ENCODE measurements around the gene LHFPL3.

The LHFPL3 gene

DNA sequence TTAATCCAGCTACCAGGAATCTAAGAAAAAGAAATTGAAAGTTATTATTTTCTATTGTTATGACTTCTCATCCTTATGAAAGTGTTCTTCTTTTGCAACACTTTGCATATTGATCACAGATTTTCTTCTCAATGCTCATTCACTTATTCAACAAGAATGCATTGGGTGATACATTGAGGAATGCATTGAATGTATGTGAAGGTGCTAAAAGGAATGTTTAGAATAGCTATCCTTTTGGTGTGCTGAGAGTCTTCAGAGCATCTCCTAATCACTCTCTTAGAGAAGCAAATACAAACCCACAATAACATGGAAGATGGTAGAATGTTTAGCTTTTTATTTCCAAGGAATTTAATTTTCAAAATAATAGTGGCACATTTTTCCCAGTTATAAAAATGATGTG lies 563.5 kb downstream of the LHFPL3 start:
- Mint-ChIP-seq H3K4me3 (no peak overlapping the region), H3K9me3 (ENCODE audit: low read depth) (no peaks in the 10 kb centered on the region), H3K36me3 (no peaks in the 10 kb centered on the region), H3K27ac (no peak overlapping the region), H3K27me3 (no peaks in the 10 kb centered on the region), H3K4me1 (ENCODE audit: low read depth) (no peaks in the 10 kb centered on the region)

DNA sequence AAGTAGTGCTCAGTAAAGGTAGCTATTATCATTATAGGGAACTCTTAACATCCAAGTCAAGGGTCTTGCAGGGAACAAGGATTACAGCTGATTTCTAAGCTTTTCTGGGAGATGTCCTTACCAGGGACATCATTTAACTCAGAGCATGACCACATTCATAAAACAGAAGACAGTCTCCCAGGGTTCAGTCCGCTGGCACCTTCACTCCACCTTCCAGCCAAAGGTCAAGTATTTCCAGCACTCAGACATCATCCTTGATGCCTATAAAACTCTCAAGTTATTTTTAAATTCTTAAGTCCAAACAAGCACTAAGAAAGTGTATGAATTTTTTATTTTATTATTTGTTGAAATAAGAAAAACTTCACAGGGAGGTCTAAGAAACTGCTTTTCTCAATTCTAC lies 565.9 kb downstream of the LHFPL3 start:
- peaks cover 1% of the 10 kb centered on the region for H3K27me3 Mint-ChIP-seq
- H3K36me3 Mint-ChIP-seq, result no peaks in the 10 kb centered on the region
- peaks cover 4% of the 10 kb centered on the region for H3K4me1 Mint-ChIP-seq (ENCODE audit: low read depth)
- H3K27ac Mint-ChIP-seq, result no peak overlapping the region
- H3K9me3 Mint-ChIP-seq (ENCODE audit: low read depth), result no peaks in the 10 kb centered on the region
- no peak overlapping the region for H3K4me3 Mint-ChIP-seq

DNA sequence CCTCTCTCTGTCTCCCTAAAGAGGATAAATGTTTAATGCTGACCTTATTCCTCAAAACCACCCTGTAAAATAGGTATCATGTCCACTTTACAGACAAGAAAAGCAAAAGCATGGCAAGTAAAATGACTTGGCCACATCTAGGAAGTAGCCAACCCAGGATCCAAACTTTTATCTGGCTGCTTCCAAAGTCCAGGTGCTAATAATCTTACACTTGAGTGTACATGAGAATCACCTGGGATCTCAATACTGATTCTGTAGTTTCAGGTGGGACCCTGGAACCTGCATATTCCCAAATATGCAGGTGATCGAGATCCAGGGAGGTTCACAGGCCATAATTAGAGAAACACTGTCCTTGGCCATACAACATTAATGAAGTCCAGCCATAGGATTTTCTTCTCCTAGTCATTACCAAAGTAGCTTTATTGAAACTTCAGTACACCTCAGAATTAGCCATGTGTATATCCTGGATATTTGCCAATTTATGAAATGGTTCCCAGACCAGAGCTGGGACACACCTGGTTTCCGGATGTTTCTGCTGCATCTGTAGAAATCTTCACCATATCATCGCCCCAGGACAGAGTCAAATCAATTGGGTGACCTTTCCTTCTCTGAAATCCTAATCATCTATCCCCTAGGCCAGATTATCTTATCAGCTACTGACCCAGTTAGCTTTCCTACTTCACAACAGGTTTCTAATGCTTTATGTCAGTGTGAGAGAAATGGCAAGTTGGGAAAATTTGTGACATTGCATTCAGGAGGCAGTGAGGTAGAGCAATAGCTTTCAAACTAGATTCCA lies 566.5 kb downstream of the LHFPL3 start:
- Mint-ChIP-seq H3K27ac (no peak overlapping the region), H3K27me3 (peaks cover 1% of the 10 kb centered on the region), H3K36me3 (no peaks in the 10 kb centered on the region), H3K9me3 (ENCODE audit: low read depth) (no peaks in the 10 kb centered on the region), H3K4me1 (ENCODE audit: low read depth) (peaks cover 4% of the 10 kb centered on the region), H3K4me3 (no peak overlapping the region)

DNA sequence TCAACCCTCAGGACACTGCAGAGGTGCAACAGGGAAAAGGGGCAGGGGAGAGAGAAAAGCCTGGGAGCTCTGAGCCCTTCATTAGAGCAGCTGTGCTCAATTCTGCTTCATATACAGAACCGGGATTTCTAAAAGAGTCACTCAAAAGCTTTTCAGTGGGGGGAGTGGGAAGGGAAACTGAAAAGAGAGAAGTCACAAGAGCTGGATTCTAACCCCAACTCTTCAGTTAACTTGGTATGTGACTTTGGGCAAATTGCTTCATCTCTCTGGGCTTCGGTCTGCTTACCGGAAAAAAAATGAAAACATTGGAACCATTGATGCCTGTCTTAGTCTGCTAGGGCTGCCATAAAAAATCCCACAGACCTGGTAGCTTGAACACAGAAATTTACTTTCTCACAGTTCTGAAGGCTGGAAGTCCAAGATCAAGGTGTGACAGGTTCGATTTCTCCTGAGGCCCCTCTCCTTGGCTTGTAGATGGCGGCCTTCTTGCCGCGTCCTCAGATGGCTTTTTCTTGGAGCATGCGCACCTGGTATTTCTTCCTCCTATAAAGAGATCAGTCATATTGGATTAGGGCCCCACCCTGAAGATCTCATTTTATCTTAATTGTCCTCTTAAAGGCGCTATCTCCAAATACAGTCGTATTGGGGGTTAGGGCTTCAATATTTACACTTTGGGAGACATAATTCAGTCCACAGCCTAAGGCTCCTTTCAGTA lies 567.3 kb downstream of the LHFPL3 start:
- Mint-ChIP-seq H3K9me3 (ENCODE audit: low read depth) (no peaks in the 10 kb centered on the region), H3K27ac (no peak overlapping the region), H3K4me1 (ENCODE audit: low read depth) (peaks cover 4% of the 10 kb centered on the region), H3K27me3 (peaks cover 1% of the 10 kb centered on the region), H3K4me3 (no peak overlapping the region), H3K36me3 (no peaks in the 10 kb centered on the region)

DNA sequence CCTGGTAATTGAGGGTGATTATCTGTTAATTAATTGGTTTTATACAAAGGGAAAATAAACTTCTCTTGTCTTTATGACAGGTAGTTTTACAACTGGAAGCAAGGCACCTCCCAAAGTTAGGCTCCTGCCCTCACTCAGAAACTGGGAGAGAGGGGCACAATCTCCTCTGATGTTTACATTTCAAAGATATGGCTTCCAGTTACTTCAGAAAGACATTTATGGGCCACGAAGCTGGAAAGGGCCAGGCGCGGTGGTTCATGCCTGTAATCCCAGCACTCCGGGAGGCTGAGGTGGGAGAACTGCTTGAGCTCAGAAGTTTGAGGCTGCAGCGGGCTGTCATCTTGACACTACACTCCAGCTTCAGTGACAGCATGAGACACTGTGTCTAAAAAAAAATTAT lies 570.0 kb downstream of the LHFPL3 start:
- H3K9me3 Mint-ChIP-seq (ENCODE audit: low read depth), result no peaks in the 10 kb centered on the region
- H3K27me3 Mint-ChIP-seq, result peaks cover 1% of the 10 kb centered on the region
- no peak overlapping the region for H3K27ac Mint-ChIP-seq
- H3K4me1 Mint-ChIP-seq (ENCODE audit: low read depth), result peaks cover 4% of the 10 kb centered on the region
- no peak overlapping the region for H3K4me3 Mint-ChIP-seq
- H3K36me3 Mint-ChIP-seq, result no peaks in the 10 kb centered on the region

DNA sequence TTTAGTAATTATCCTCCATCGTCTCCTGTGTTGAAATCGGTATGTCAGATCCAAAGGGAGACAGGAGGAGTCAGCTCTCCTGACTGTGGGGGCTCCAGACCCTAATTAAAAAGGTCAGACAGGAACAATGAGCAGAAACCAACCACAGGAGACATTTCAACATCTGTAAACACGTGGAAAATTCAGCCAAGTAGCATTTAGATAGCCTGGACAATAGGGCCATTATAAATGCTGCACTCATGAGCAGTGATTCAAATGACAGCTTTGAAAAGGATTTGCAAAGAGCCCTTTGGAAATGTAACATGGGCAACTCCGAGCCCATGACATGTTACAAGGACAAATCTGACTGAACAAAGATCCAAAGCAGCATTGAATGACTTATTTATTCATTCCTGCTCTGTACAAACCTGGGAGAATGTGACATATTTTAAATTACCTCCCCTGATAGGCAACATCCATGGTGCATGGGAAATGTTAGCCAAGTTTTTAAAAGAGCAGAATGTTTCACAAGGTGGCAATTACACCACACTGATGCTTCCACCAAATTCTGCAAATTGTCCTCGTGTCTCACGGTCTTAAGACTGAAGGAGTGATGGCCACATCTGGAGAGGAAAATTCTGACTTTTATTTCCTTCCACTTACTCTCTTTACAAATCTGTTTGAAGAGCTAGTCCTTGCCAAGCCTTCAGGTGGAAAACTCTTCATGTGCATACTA lies 572.3 kb downstream of the LHFPL3 start:
- H3K27me3 Mint-ChIP-seq, result peaks cover 3% of the 10 kb centered on the region
- H3K36me3 Mint-ChIP-seq, result no peaks in the 10 kb centered on the region
- no peaks in the 10 kb centered on the region for H3K9me3 Mint-ChIP-seq (ENCODE audit: low read depth)
- no peak overlapping the region for H3K27ac Mint-ChIP-seq
- H3K4me3 Mint-ChIP-seq, result no peak overlapping the region
- H3K4me1 Mint-ChIP-seq (ENCODE audit: low read depth), result peaks cover 4% of the 10 kb centered on the region

DNA sequence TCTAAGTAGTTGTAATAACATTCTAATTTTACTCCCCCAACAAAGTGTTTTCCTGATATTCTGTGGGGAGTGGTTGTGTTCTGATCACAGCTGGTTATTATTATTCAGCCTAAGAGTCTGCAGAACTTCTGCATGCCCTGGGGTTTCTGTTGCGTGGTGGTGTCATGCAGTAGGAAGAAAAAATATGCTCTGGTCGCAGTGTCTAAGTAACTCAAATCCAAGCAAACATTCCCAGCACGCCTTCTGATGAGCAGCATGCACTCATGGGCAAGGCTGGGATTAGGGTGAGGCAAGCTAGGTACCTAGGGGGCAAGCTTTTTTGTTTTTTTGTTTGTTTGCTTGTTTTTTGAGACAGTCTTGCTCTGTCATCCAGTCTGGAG lies 572.8 kb downstream of the LHFPL3 start:
- peaks cover 4% of the 10 kb centered on the region for H3K4me1 Mint-ChIP-seq (ENCODE audit: low read depth)
- H3K27me3 Mint-ChIP-seq, result peaks cover 7% of the 10 kb centered on the region
- no peak overlapping the region for H3K4me3 Mint-ChIP-seq
- H3K27ac Mint-ChIP-seq, result no peak overlapping the region
- no peaks in the 10 kb centered on the region for H3K9me3 Mint-ChIP-seq (ENCODE audit: low read depth)
- no peaks in the 10 kb centered on the region for H3K36me3 Mint-ChIP-seq

DNA sequence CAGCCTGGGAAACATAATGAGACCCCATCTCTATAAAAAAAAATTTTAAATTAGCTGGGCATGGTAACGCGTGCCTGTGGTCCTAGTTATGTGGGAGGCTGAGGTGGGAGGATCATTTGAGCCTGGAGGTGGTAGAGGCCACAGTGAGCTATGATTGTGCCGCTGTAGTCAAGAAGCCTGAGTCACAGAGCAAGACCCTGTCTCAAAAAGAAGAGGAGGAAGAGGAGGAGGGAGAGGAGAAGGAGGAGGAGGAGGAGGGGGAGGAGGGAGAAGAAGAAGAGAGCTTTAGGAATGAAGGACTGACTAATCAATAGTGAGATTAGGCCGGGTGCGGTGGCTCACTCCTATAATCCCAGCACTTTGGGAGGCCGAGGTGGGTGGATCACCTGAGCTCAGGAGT lies 573.8 kb downstream of the LHFPL3 start:
- Mint-ChIP-seq H3K27ac (no peak overlapping the region), H3K4me1 (ENCODE audit: low read depth) (peaks cover 3% of the 10 kb centered on the region), H3K9me3 (ENCODE audit: low read depth) (no peaks in the 10 kb centered on the region), H3K27me3 (peaks cover 10% of the 10 kb centered on the region), H3K4me3 (no peak overlapping the region), H3K36me3 (no peaks in the 10 kb centered on the region)

DNA sequence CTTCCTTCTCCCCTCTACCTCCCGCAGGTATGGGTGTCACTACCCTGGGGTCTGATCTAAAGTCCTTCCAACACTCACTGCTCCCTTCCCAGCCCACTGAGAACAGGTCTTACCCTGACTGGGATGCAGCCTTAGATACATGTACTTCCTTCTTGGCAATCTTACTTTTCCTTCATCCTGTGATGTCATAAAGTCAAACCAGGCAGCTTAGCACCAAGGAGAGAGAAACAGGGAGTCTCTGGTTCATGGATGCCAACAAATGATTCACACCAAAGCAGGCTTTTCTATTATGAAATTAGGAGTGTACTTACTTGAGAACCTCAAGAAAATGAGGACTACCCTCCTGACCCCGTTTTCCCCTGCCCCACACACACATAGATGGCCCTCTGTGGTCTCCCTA lies 574.6 kb downstream of the LHFPL3 start:
- peaks cover 10% of the 10 kb centered on the region for H3K27me3 Mint-ChIP-seq
- no peaks in the 10 kb centered on the region for H3K36me3 Mint-ChIP-seq
- no peak overlapping the region for H3K4me3 Mint-ChIP-seq
- no peaks in the 10 kb centered on the region for H3K4me1 Mint-ChIP-seq (ENCODE audit: low read depth)
- H3K27ac Mint-ChIP-seq, result no peak overlapping the region
- no peaks in the 10 kb centered on the region for H3K9me3 Mint-ChIP-seq (ENCODE audit: low read depth)

DNA sequence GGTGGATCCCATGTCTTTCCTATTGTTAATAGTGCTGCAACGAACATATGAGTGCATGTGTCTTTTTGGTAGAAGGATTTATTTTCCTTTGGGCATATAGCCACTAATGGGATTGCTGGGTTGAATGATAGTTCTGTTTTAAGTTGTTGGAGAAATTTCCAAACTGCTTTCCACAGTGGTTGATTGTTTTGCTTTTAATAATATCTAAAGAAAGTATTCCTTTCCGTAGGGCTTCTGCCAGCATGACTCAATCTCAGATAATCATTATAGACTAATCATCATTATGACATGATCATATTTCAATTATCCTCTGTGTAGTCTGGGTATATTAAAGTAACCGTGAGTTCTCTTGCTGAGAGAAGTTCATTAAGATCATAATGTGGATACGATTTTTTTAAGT lies 575.4 kb downstream of the LHFPL3 start:
- no peaks in the 10 kb centered on the region for H3K36me3 Mint-ChIP-seq
- no peak overlapping the region for H3K27ac Mint-ChIP-seq

DNA sequence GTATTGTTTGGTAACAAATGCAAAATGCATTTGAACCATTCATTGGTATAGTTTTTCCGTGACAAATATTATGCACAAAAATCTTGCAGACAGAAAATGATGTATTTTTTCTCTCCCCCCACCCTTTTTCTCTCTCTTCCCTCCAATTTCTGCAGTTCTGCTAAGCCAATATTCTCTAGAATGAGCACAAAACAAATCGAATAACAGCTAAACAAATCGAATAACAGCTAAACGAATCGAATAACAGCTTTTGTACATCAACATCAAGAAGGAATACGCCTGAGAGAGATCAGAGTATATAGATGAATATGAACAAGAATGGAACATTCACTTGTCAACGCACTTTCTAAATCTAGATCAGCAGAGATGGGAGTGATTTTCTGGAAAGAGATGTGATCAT lies 577.6 kb downstream of the LHFPL3 start:
- H3K27me3 Mint-ChIP-seq, result peaks cover 8% of the 10 kb centered on the region
- H3K27ac Mint-ChIP-seq, result no peak overlapping the region
- H3K9me3 Mint-ChIP-seq (ENCODE audit: low read depth), result no peaks in the 10 kb centered on the region

More for the DNA sequence above, 575.4 kb downstream of the LHFPL3 start:
- peaks cover 10% of the 10 kb centered on the region for H3K27me3 Mint-ChIP-seq
- no peaks in the 10 kb centered on the region for H3K4me1 Mint-ChIP-seq (ENCODE audit: low read depth)
- no peaks in the 10 kb centered on the region for H3K9me3 Mint-ChIP-seq (ENCODE audit: low read depth)
- H3K4me3 Mint-ChIP-seq, result no peak overlapping the region

DNA sequence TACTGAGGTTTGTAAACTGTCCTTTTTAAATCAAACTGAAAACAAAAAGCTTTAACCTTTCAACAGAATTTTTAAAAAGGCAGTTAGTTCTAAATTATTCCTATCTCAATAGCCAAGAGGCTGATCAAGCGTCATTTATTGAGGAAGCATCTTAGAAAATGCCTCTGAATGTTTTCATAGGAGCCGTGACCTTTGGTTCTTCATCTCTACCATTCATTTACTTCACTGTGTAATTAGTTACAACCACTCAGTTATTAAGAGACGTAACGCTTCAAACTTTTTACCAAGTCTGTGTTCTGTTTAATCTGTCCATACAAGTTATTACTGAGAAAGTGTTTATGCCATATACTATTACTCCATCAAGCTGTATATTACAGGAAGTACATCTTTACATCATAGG lies 578.2 kb downstream of the LHFPL3 start:
- Mint-ChIP-seq H3K27me3 (peaks cover 8% of the 10 kb centered on the region), H3K9me3 (ENCODE audit: low read depth) (no peaks in the 10 kb centered on the region), H3K36me3 (no peaks in the 10 kb centered on the region), H3K4me1 (ENCODE audit: low read depth) (no peaks in the 10 kb centered on the region), H3K4me3 (no peak overlapping the region), H3K27ac (no peak overlapping the region)

More for the DNA sequence above, 577.6 kb downstream of the LHFPL3 start:
- Mint-ChIP-seq H3K4me3 (no peak overlapping the region), H3K4me1 (ENCODE audit: low read depth) (no peaks in the 10 kb centered on the region), H3K36me3 (no peaks in the 10 kb centered on the region)

DNA sequence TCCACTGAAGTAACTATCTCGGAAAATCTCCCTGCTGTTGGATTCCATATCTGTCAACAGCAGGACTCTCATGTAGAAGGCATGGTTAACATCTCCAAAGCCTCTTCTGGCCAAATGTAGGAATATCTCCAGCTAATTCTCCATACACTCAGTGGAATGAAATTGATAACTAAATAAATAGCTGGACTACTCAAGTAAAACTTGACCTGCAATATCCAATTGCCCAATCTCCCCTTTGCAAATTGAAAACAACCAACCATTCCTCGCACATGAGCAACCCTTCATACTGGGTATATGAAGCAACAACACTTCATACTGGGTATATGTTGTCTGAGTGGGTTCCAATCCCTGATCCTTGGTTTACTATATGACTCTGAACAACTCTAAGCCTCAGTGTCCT lies 580.2 kb downstream of the LHFPL3 start:
- no peak overlapping the region for H3K4me3 Mint-ChIP-seq
- no peaks in the 10 kb centered on the region for H3K4me1 Mint-ChIP-seq (ENCODE audit: low read depth)
- H3K36me3 Mint-ChIP-seq, result no peaks in the 10 kb centered on the region
- no peaks in the 10 kb centered on the region for H3K9me3 Mint-ChIP-seq (ENCODE audit: low read depth)
- peaks cover 8% of the 10 kb centered on the region for H3K27me3 Mint-ChIP-seq
- no peak overlapping the region for H3K27ac Mint-ChIP-seq

DNA sequence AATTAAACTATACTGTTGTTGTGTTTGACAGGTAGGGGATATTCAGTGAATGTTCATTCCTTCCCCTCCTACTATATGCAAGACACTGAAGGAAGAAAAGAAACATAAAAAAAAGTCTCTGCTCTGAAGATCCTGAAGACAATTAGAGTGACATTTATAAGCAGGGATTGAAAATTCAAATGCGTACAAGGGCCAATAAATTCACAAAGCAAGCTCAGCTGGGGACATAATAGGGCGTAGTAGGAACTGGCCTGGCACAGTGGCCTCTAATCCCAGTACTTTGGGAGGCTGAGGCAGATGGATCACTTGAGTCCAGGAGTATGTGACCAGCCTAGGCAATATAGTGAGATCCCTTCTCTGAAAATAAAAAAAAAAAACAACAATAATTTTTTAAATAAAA lies 580.7 kb downstream of the LHFPL3 start:
- Mint-ChIP-seq H3K4me1 (ENCODE audit: low read depth) (no peaks in the 10 kb centered on the region), H3K27me3 (peaks cover 6% of the 10 kb centered on the region), H3K9me3 (ENCODE audit: low read depth) (no peaks in the 10 kb centered on the region), H3K36me3 (no peaks in the 10 kb centered on the region), H3K27ac (no peak overlapping the region), H3K4me3 (no peak overlapping the region)

DNA sequence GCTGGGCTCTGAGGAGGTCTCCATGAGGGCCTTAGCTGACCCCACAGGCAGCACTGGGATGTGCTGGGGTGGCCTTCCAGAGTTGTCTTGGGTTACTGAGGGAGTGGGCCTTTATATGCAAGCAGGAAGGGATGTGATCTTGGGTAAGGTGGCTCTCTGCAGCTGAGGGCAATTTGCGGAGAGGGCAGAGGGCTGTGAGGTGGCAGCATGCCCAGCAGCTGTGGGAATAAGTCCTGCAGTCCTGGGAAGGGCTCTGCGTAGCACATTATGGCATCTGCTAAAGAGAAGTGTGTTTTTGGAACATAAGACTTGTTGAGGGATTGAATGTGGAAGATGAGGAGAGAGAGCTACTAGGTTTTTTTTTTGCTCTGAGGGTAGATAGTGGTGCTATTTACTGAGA lies 586.0 kb downstream of the LHFPL3 start:
- Mint-ChIP-seq H3K27me3 (no peaks in the 10 kb centered on the region), H3K36me3 (no peaks in the 10 kb centered on the region), H3K4me1 (ENCODE audit: low read depth) (peaks cover 2% of the 10 kb centered on the region), H3K9me3 (ENCODE audit: low read depth) (no peaks in the 10 kb centered on the region), H3K4me3 (no peak overlapping the region), H3K27ac (no peak overlapping the region)

Data from activated naive CD8-positive, alpha-beta T cell (primary cell).